OCI-LY7 (cell line): ENCODE results near the gene TNC. TPM values are rescaled to one million over a fixed set of nuclear protein-coding genes. Genes with fewer than 3 reads are reported as not detected.

Experiments used
- BruUV-seq: library from RNA; stranded (reverse); fragments of 400-500 nt; replicated peaks from 2 replicates; lab custom pipeline; 2021; lab: Mats Ljungman, UMichigan
- CTCF ChIA-PET: fragments of 300-600 bp; sonication (Branson Sonifier 250); formaldehyde crosslinking; loops from one replicate; lab custom pipeline; 2022; ENCODE audit warnings: antibody characterized with exemption; ENCODE audit not compliant: unreplicated experiment; lab: Charles Lee
- POLR2A ChIA-PET: fragments of 300-600 bp; sonication (Branson Sonifier 250); formaldehyde crosslinking; loops from one replicate; lab custom pipeline; 2022; ENCODE audit warnings: antibody characterized with exemption; lab: Charles Lee
- DNase-seq: peaks from one replicate; pipeline ENCODE4 v3.0.0-alpha.2; 2015; ENCODE audit warnings: low spot score
- H2AFZ ChIP-seq: fragments of 200-600 bp; sonication (generic), shearing (Covaris generic); 2 replicates; pipeline ENCODE4 v1.6.1; 2014; ENCODE audit warnings: mild to moderate bottlenecking, antibody characterized with exemption, low read length, moderate library complexity
- H3K27ac ChIP-seq: fragments of 200-600 bp; sonication (generic); 2 replicates; pipeline ENCODE4 v1.5.1; 2014; ENCODE audit warnings: mixed run types, low read depth, mild to moderate bottlenecking, moderate library complexity, low read length, inconsistent platforms; ENCODE audit not compliant: poor library complexity, severe bottlenecking
- H3K36me3 ChIP-seq: fragments of 200-600 bp; sonication (generic); 2 replicates; pipeline ENCODE4 v1.6.1; 2014; ENCODE audit warnings: mild to moderate bottlenecking, antibody characterized with exemption, low read length, moderate library complexity, mixed read lengths; ENCODE audit not compliant: insufficient read depth
- H3K4me1 ChIP-seq: fragments of 200-600 bp; sonication (generic); 2 replicates; pipeline ENCODE4 v1.5.1; 2014; ENCODE audit warnings: mild to moderate bottlenecking, low read length; ENCODE audit not compliant: insufficient read depth, poor library complexity, severe bottlenecking
- H3K4me2 ChIP-seq: fragments of 200-600 bp; sonication (generic); 2 replicates; pipeline ENCODE4 v1.6.1; 2014; ENCODE audit warnings: mild to moderate bottlenecking, low read length
- H3K4me3 ChIP-seq: fragments of 200-600 bp; sonication (generic); 2 replicates; pipeline ENCODE4 v1.5.1; 2014; ENCODE audit warnings: mild to moderate bottlenecking, low read depth, low read length; ENCODE audit not compliant: poor library complexity, severe bottlenecking
- H3K79me2 ChIP-seq: fragments of 200-600 bp; sonication (generic); 2 replicates; pipeline ENCODE4 v1.6.1; 2016; ENCODE audit warnings: low read depth, mild to moderate bottlenecking, low read length, moderate library complexity, mixed read lengths; ENCODE audit not compliant: insufficient read depth
- H3K9me2 ChIP-seq: fragments of 200-600 bp; sonication (generic); 2 replicates; pipeline ENCODE4 v1.6.1; 2016; ENCODE audit warnings: mild to moderate bottlenecking, low read length, mixed read lengths; ENCODE audit not compliant: insufficient read depth
- H3K9me3 ChIP-seq: fragments of 200-600 bp; sonication (generic); 2 replicates; pipeline ENCODE4 v1.6.1; 2014; ENCODE audit warnings: mild to moderate bottlenecking, mixed run types, low read length, mixed read lengths
- H4K20me1 ChIP-seq: fragments of 200-600 bp; sonication (generic); 2 replicates; pipeline ENCODE4 v1.6.1; 2014; ENCODE audit warnings: mild to moderate bottlenecking, antibody characterized with exemption, low read length, moderate library complexity, mixed read lengths; ENCODE audit not compliant: insufficient read depth
- EZH2phosphoT487 ChIP-seq: fragments of 200-600 bp; sonication (generic); IDR thresholded peaks from 2 replicates; pipeline ENCODE4 v1.6.1; 2018; ENCODE audit warnings: low read depth, borderline replicate concordance, mild to moderate bottlenecking, mixed run types, antibody characterized with exemption, low read length, moderate library complexity, mixed read lengths
- intact Hi-C: fragments of 100-400 bp; cut with micrococcal nuclease; formaldehyde crosslinking; loops from one replicate; pipeline ENCODE4 v1.10.0; 2022; ENCODE audit not compliant: unreplicated experiment
- total RNA-seq, 2 experiments: library from RNA; depleted of rRNA in 1 of 2; stranded (reverse); fragments of >200 nt in 1 of 2; shearing (Covaris generic) in 1 of 2; gene quantifications; 2 replicates each; pipeline ENCODE4 v1.2.3, GENCODE V29; 2014 to 2022
- TF ChIP-seq, protein P1 (sequence below): fragments of 200-600 bp; sonication (generic); conservative IDR thresholded peaks from 2 replicates; pipeline ENCODE4 v1.5.1; 2014; ENCODE audit warnings: mild to moderate bottlenecking, antibody characterized with exemption, low read length, moderate library complexity, mixed read lengths

The TNC gene
- total RNA-seq, 2 experiments from 2014 or later: not detected

GRCh38 chr9:115148721-115149120 is 30.8 kb upstream of the TNC start:
- no peak overlapping the region for H3K4me2 ChIP-seq
- no peak overlapping the region for H2AFZ ChIP-seq
- TF ChIP-seq EZH2phosphoT487: no peak
- TF ChIP-seq, protein P1, sequence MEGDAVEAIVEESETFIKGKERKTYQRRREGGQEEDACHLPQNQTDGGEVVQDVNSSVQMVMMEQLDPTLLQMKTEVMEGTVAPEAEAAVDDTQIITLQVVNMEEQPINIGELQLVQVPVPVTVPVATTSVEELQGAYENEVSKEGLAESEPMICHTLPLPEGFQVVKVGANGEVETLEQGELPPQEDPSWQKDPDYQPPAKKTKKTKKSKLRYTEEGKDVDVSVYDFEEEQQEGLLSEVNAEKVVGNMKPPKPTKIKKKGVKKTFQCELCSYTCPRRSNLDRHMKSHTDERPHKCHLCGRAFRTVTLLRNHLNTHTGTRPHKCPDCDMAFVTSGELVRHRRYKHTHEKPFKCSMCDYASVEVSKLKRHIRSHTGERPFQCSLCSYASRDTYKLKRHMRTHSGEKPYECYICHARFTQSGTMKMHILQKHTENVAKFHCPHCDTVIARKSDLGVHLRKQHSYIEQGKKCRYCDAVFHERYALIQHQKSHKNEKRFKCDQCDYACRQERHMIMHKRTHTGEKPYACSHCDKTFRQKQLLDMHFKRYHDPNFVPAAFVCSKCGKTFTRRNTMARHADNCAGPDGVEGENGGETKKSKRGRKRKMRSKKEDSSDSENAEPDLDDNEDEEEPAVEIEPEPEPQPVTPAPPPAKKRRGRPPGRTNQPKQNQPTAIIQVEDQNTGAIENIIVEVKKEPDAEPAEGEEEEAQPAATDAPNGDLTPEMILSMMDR: no peak
- no peaks in the 10 kb centered on the region for H4K20me1 ChIP-seq
- no peaks in the 10 kb centered on the region for H3K9me2 ChIP-seq
- no TSS peak for BruUV-seq
- H3K79me2 ChIP-seq: no peaks in the 10 kb centered on the region
- H3K36me3 ChIP-seq: no peaks in the 10 kb centered on the region
- intact Hi-C loops: no loop called here
- no peaks in the 10 kb centered on the region for H3K4me1 ChIP-seq
- ChIA-PET CTCF (no interaction called here), POLR2A (no interaction called here)
- DNase-seq: no peak
- no peak overlapping the region for H3K4me3 ChIP-seq
- H3K9me3 ChIP-seq: no peaks in the 10 kb centered on the region
- no peak overlapping the region for H3K27ac ChIP-seq

DNA sequence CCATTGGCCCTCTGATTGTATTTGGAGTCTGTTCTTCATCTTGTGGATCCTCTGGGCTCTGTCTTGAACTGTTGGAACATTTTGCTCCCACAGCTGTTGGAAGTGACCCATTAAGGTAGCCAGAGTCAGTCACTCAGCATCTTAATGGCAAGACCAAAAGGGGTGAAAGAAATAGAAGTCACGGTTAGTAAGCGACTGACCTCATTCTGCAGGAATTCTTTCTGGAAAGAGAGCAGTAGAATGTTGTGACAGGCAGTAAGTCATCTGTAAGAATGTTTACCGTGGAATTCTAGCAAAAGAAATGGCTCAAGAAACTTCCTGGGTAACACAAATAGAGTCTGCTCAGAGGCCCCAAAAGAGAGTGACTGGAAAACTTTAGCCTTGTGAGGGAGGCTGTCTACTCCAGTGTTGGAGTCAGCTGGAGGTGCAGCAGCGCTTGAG is 28.6 kb upstream of the TNC start:
- Histone ChIP-seq H2AFZ (no peak overlapping the region), H3K4me1 (no peaks in the 10 kb centered on the region), H3K9me3 (no peaks in the 10 kb centered on the region), H3K4me3 (no peak overlapping the region), H3K36me3 (no peaks in the 10 kb centered on the region), H3K4me2 (no peak overlapping the region), H4K20me1 (no peaks in the 10 kb centered on the region), H3K27ac (no peak overlapping the region), H3K79me2 (no peaks in the 10 kb centered on the region), H3K9me2 (no peaks in the 10 kb centered on the region)
- no TSS peak for BruUV-seq
- ChIA-PET POLR2A (interaction anchor here (0.6 kb wide), 1 partner anchor 388 kb away, joined by 3 read pairs; no protein-coding TSS in a partner anchor), CTCF (no interaction called here)
- DNase-seq: no peak
- no peak for TF ChIP-seq EZH2phosphoT487
- TF ChIP-seq, protein P1: no peak
- intact Hi-C loops: no loop called here

GRCh38 chr9:115144706-115145105 is 26.7 kb upstream of the TNC start:
- intact Hi-C loops: no loop called here
- ChIA-PET POLR2A (no interaction called here), CTCF (no interaction called here)
- TF ChIP-seq EZH2phosphoT487: no peak
- TF ChIP-seq, protein P1: no peak
- Histone ChIP-seq H2AFZ (no peak overlapping the region), H3K4me3 (no peak overlapping the region), H3K4me1 (no peaks in the 10 kb centered on the region), H3K9me3 (no peaks in the 10 kb centered on the region), H3K27ac (no peak overlapping the region), H3K36me3 (no peaks in the 10 kb centered on the region), H3K79me2 (no peaks in the 10 kb centered on the region), H3K4me2 (no peak overlapping the region), H4K20me1 (no peaks in the 10 kb centered on the region), H3K9me2 (no peaks in the 10 kb centered on the region)
- no TSS peak for BruUV-seq
- no peak for DNase-seq
